Measurements from ENCODE around the gene CDH4. TPM values are rescaled to one million over a fixed set of nuclear protein-coding genes. Genes with fewer than 3 reads are reported as not detected.

CDH4 gene
- total RNA-seq, 2 experiments from 2014 or later, result 0.11 to 0.18 TPM

DNA sequence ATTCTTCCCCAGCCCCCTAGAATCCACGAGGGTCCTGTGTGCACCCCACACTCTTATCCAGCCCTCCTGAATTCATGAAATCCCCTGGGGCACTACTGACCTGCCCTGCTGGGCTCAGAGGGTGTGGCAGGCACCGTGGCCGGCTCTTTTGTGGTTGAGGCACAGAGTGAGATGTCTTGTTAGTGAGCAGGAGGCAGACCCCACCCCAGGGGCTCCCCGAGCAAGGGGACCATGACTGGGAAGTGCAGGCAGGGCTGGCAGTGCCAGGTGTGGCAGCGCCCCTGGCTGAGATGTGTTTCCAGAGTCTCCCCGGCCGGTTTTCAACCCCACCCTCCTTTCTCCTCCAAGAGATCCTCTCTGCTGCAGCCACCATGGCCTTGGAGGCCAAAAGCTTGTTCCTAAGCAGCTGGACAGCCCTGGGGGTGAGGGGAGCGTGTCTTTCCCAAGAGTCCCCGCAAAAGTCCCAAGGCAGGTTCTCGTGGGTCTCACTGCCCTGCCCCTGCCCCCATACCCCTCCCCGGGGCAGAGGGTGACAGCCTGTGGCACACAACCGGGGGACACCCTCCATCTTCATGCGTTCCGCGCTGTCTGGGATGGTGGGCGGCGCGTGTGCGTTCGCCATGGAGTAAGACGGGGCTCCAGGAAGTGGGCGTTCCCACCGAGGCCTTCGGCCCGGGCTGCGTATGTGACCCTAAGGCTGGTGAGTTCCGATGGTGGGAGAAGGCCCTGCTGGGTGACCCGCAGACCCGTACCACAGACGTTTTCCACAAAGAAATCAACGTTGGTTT, 604.8 kb downstream of the CDH4 start:
- ChIA-PET POLR2A (no interaction called here), CTCF (no interaction called here)
- intact Hi-C loops (cut with micrococcal nuclease), result no loop called here
- no peak for TF ChIP-seq CTCF (IDR thresholded peaks at IDR 0.05)
- Mint-ChIP-seq H3K27ac (no peak overlapping the region), H3K4me1 (ENCODE audit: low read depth) (no peaks in the 10 kb centered on the region), H3K9me3 (no peaks in the 10 kb centered on the region), H3K36me3 (ENCODE audit: low read depth) (no peaks in the 10 kb centered on the region), H3K4me3 (no peak overlapping the region), H3K27me3 (peaks cover 7% of the 10 kb centered on the region)
- no peak for ATAC-seq
- no peak for DNase-seq

DNA sequence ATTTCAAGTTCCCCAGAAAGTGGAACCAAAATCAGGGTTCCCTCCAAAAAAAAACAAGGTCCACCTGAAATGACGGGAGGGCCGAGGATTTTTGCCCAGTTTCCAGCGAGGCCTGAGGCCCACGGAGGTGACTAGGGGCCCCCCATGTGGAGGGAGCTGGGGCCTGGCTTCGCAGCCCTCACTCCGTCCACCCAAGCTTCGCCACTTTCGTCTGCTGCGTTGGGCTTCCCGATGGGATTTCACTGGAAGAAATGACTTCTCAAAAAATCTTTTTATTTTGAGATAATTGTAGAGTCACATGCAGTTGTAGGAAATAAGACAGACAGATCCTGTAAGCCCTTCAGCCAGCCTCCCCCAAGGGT, 605.3 kb downstream of the CDH4 start:
- H3K27ac Mint-ChIP-seq, result no peak overlapping the region
- CTCF ChIA-PET, result no interaction called here
- H3K9me3 Mint-ChIP-seq, result no peaks in the 10 kb centered on the region
- POLR2A ChIA-PET, result no interaction called here
- no peak for TF ChIP-seq CTCF (IDR thresholded peaks at IDR 0.05)
- H3K36me3 Mint-ChIP-seq (ENCODE audit: low read depth), result no peaks in the 10 kb centered on the region
- DNase-seq (no peak), ATAC-seq (no peak)
- intact Hi-C loops (cut with micrococcal nuclease), result no loop called here
- no peak overlapping the region for H3K4me3 Mint-ChIP-seq
- H3K4me1 Mint-ChIP-seq (ENCODE audit: low read depth), result no peaks in the 10 kb centered on the region
- peaks cover 7% of the 10 kb centered on the region for H3K27me3 Mint-ChIP-seq

DNA sequence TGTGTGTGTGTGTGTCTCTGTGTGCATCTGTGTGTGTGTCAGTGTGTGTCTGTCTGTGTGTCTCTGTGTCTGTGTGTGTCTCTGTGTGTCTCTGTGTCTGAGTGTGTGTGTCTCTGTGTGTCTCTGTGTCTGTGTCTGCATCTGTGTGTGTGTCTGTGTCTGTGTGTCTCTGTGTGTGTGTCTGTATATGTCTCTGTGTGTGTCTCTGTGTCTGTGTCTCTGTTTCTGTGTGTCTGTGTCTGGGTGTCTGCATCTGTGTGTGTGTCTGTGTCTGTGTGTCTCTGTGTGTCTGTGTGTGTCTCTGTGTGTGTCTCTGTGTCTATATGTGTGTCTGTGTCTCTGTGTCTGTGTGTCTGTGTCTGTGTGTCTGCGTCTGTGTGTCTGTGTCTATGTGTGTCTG, 605.8 kb downstream of the CDH4 start:
- ChIA-PET POLR2A (no interaction called here), CTCF (no interaction called here)
- DNase-seq, result no peak
- Mint-ChIP-seq H3K4me1 (ENCODE audit: low read depth) (no peaks in the 10 kb centered on the region), H3K27me3 (peaks cover 7% of the 10 kb centered on the region), H3K27ac (no peak overlapping the region), H3K36me3 (ENCODE audit: low read depth) (no peaks in the 10 kb centered on the region), H3K9me3 (no peaks in the 10 kb centered on the region), H3K4me3 (no peak overlapping the region)
- intact Hi-C loops (cut with micrococcal nuclease), result no loop called here
- no peak for TF ChIP-seq CTCF (IDR thresholded peaks at IDR 0.05)
- ATAC-seq, result no peak

GRCh38 chr20:61859767-61860166, 607.7 kb downstream of the CDH4 start:
- ATAC-seq (no peak), DNase-seq (no peak)
- intact Hi-C loops (cut with micrococcal nuclease), result no loop called here
- Mint-ChIP-seq H3K27me3 (peaks cover 7% of the 10 kb centered on the region), H3K4me1 (ENCODE audit: low read depth) (no peaks in the 10 kb centered on the region), H3K36me3 (ENCODE audit: low read depth) (no peaks in the 10 kb centered on the region), H3K9me3 (no peaks in the 10 kb centered on the region), H3K4me3 (no peak overlapping the region), H3K27ac (no peak overlapping the region)
- ChIA-PET POLR2A (no interaction called here), CTCF (no interaction called here)
- no peak for TF ChIP-seq CTCF (IDR thresholded peaks at IDR 0.05)

- ATAC-seq, result no peak
- no peaks in the 10 kb centered on the region for H3K4me1 Mint-ChIP-seq (ENCODE audit: low read depth)
- intact Hi-C loops (cut with micrococcal nuclease), result no loop called here
- DNase-seq, result no peak
- ChIA-PET POLR2A (no interaction called here), CTCF (no interaction called here)
- peaks cover 4% of the 10 kb centered on the region for H3K9me3 Mint-ChIP-seq
- no peak overlapping the region for H3K4me3 Mint-ChIP-seq
- H3K27ac Mint-ChIP-seq, result no peak overlapping the region
- no peaks in the 10 kb centered on the region for H3K36me3 Mint-ChIP-seq (ENCODE audit: low read depth)
- TF ChIP-seq CTCF (IDR thresholded peaks at IDR 0.05), result no peak
- peaks cover 7% of the 10 kb centered on the region for H3K27me3 Mint-ChIP-seq
These were observed 608.4 kb downstream of the CDH4 start for GRCh38 chr20:61860260-61860987.
